SU-DHL-6 (cell line): ENCODE data around the gene SPOCK3.
"Not testable (repeated sequence)": the region's sequence is repeated elsewhere in the genome, so short reads cannot be mapped to it uniquely, and the experiment has no call there.

Experiments used
- H2AFZ ChIP-seq: fragments of 200-600 bp; sonication (generic); 2 replicates; pipeline ENCODE4 v1.6.1; 2014; ENCODE audit warnings: low read depth, mild to moderate bottlenecking, moderate library complexity, mixed read lengths, antibody characterized with exemption, low read length; ENCODE audit not compliant: severe bottlenecking
- H3F3A ChIP-seq: fragments of 200-600 bp; shearing (Covaris generic); 2 replicates; pipeline ENCODE4 v1.6.0; 2016; ENCODE audit warnings: antibody characterized with exemption, mild to moderate bottlenecking; ENCODE audit not compliant: insufficient read depth
- H3K27ac ChIP-seq: fragments of 200-600 bp; sonication (generic); 2 replicates; pipeline ENCODE4 v1.5.1; 2016; ENCODE audit warnings: low read depth, mild to moderate bottlenecking, low read length, moderate library complexity, mixed read lengths
- H3K27me3 ChIP-seq: fragments of 200-600 bp; sonication (generic), shearing (Covaris generic); 2 replicates; pipeline ENCODE4 v1.6.0; 2014; ENCODE audit warnings: mild to moderate bottlenecking, low read length
- H3K36me3 ChIP-seq: fragments of 200-600 bp; sonication (generic); 2 replicates; pipeline ENCODE4 v1.6.1; 2014; ENCODE audit warnings: mild to moderate bottlenecking, low read length, mixed read lengths
- H3K4me2 ChIP-seq: fragments of 300-600, 200-600 bp; shearing (Covaris generic), sonication (generic); 2 replicates; pipeline ENCODE4 v1.6.0; 2014; ENCODE audit warnings: low read length, low read depth, mild to moderate bottlenecking; ENCODE audit not compliant: poor library complexity, severe bottlenecking
- H3K4me3 ChIP-seq: fragments of 200-600 bp; sonication (generic); 2 replicates; pipeline ENCODE4 v1.5.1; 2014; ENCODE audit warnings: antibody characterized with exemption, low read length, mild to moderate bottlenecking, mixed read lengths; ENCODE audit not compliant: insufficient read depth, poor library complexity, severe bottlenecking
- H3K79me2 ChIP-seq: fragments of 200-600 bp; sonication (generic); 2 replicates; pipeline ENCODE4 v1.6.1; 2014; ENCODE audit warnings: mild to moderate bottlenecking, low read length, moderate library complexity; ENCODE audit not compliant: insufficient read depth
- H3K9ac ChIP-seq: fragments of 200-600 bp; sonication (generic); 2 replicates; pipeline ENCODE4 v1.7.0; 2014; ENCODE audit warnings: mild to moderate bottlenecking, low read length
- H3K9me2 ChIP-seq: fragments of 200-600 bp; sonication (generic); replicated peaks from 2 replicates; pipeline ENCODE4 v1.6.1; 2014; ENCODE audit warnings: low read length; ENCODE audit not compliant: insufficient read depth
- H3K9me3 ChIP-seq: fragments of 200-600 bp; sonication (generic); 2 replicates; pipeline ENCODE4 v1.6.1; 2014; ENCODE audit warnings: low read length, mixed read lengths; ENCODE audit not compliant: insufficient read depth
- H4K20me1 ChIP-seq: fragments of 200-600 bp; sonication (generic); 2 replicates; pipeline ENCODE4 v1.6.1; 2014; ENCODE audit warnings: low read depth, mild to moderate bottlenecking, antibody characterized with exemption, low read length, moderate library complexity, mixed read lengths
- CTCF ChIP-seq: fragments of 200-600 bp; sonication (generic); IDR thresholded peaks from one replicate; pipeline ENCODE4 v1.5.1; 2017; ENCODE audit warnings: antibody characterized with exemption, mild to moderate bottlenecking, low read length, moderate library complexity; ENCODE audit not compliant: insufficient read depth, poor library complexity, severe bottlenecking
- EZH2phosphoT487 ChIP-seq: fragments of 200-600 bp; sonication (generic), shearing (Covaris generic); conservative IDR thresholded peaks from 2 replicates; pipeline ENCODE4 v1.6.1; 2018; ENCODE audit warnings: mild to moderate bottlenecking, antibody characterized with exemption, low read length, moderate library complexity, mixed read lengths

The SPOCK3 gene

GRCh38 chr4:166875821-166876220 lies 358.5 kb downstream of the SPOCK3 start:
- Histone ChIP-seq H3K36me3 (no peaks in the 10 kb centered on the region), H3K9me3 (no peaks in the 10 kb centered on the region), H2AFZ (no peak overlapping the region), H3K27me3 (no peaks in the 10 kb centered on the region), H3K4me3 (no peak overlapping the region), H3K9me2 (no peaks in the 10 kb centered on the region), H3K79me2 (no peaks in the 10 kb centered on the region), H3K27ac (no peak overlapping the region), H4K20me1 (no peaks in the 10 kb centered on the region), H3F3A (no peaks in the 10 kb centered on the region), H3K4me2 (no peak overlapping the region), H3K9ac (no peak overlapping the region)
- TF ChIP-seq EZH2phosphoT487 = no peak
- no peak for TF ChIP-seq CTCF

GRCh38 chr4:166862032-166862431 lies 372.3 kb downstream of the SPOCK3 start:
- no peak for TF ChIP-seq EZH2phosphoT487
- no peak for TF ChIP-seq CTCF
- Histone ChIP-seq H3K27ac (no peak overlapping the region), H3K36me3 (no peaks in the 10 kb centered on the region), H3K9ac (no peak overlapping the region), H3K4me3 (no peak overlapping the region), H3K9me3 (no peaks in the 10 kb centered on the region), H4K20me1 (no peaks in the 10 kb centered on the region), H3K4me2 (no peak overlapping the region), H3K9me2 (no peaks in the 10 kb centered on the region), H3F3A (no peaks in the 10 kb centered on the region), H3K27me3 (no peaks in the 10 kb centered on the region), H2AFZ (no peak overlapping the region), H3K79me2 (no peaks in the 10 kb centered on the region)

- H3K36me3 ChIP-seq, H3K4me3 ChIP-seq: not testable (repeated sequence)
Observed at GRCh38 chr4:166850398-166850797, 383.9 kb downstream of the SPOCK3 start.

GRCh38 chr4:166846939-166847338 lies 387.4 kb downstream of the SPOCK3 start:
- no peak overlapping the region for H3K4me3 ChIP-seq
- H3K9ac ChIP-seq = no peak overlapping the region
- H3K9me3 ChIP-seq = no peaks in the 10 kb centered on the region
- peak overlapping the region; percentile 66 for H2AFZ ChIP-seq
- H3F3A ChIP-seq = no peaks in the 10 kb centered on the region
- no peak for TF ChIP-seq CTCF
- no peak for TF ChIP-seq EZH2phosphoT487
- H3K4me2 ChIP-seq = no peak overlapping the region
- no peak overlapping the region for H3K27ac ChIP-seq
- no peaks in the 10 kb centered on the region for H3K36me3 ChIP-seq
- no peaks in the 10 kb centered on the region for H3K79me2 ChIP-seq
- H4K20me1 ChIP-seq = no peaks in the 10 kb centered on the region
- H3K27me3 ChIP-seq = no peaks in the 10 kb centered on the region
- no peaks in the 10 kb centered on the region for H3K9me2 ChIP-seq

More at GRCh38 chr4:166850398-166850797, 383.9 kb downstream of the SPOCK3 start:
- H3K27me3 ChIP-seq, H3K27ac ChIP-seq, H3K9me2 ChIP-seq, H3K79me2 ChIP-seq, H3K4me2 ChIP-seq, H3K9me3 ChIP-seq, H3F3A ChIP-seq, H2AFZ ChIP-seq, H3K9ac ChIP-seq, H4K20me1 ChIP-seq: not testable (repeated sequence)
